HepG2 (cell line): Measurements from ENCODE around the gene FAM229A. TPM values are rescaled to one million over a fixed set of nuclear protein-coding genes. Genes with fewer than 3 reads are reported as not detected.

Experiments used
- ATF1 ChIP-seq: IDR thresholded peaks from 2 replicates; pipeline ENCODE4 v1.6.1; 2016; ENCODE audit warnings: mild to moderate bottlenecking, control low read depth
- CREB1 ChIP-seq, 2 experiments: fragments of 450-650 bp in 1 of 2; IDR thresholded peaks; 2 replicates each; pipeline ENCODE4 v1.6.1; 2016 to 2017; ENCODE audit warnings: control low read depth in 1 of 2, mild to moderate bottlenecking in 1 of 2, missing compliant biosample characterization in 1 of 2, missing genetic modification characterization in 1 of 2
- DRAP1 ChIP-seq: IDR thresholded peaks from 2 replicates; pipeline ENCODE4 v1.6.1; 2016; ENCODE audit warnings: missing genetic modification reagents, missing compliant biosample characterization
- ELF4 ChIP-seq: sonication (generic); formaldehyde crosslinking; IDR thresholded peaks from 2 replicates; pipeline ENCODE4 v1.5.0; 2020; ENCODE audit warnings: missing genetic modification reagents, mild to moderate bottlenecking, moderate library complexity, borderline replicate concordance
- FOSL1 ChIP-seq: sonication (generic); formaldehyde crosslinking; IDR thresholded peaks from 2 replicates; pipeline ENCODE4 v1.9.0; 2021; ENCODE audit warnings: missing genetic modification reagents, borderline replicate concordance
- FOSL2 ChIP-seq: sonication (generic); formaldehyde crosslinking; IDR thresholded peaks from 2 replicates; pipeline ENCODE4 v1.4.0; 2020; ENCODE audit warnings: missing genetic modification reagents
- HDAC1 ChIP-seq: sonication (generic); formaldehyde crosslinking; IDR thresholded peaks from 2 replicates; pipeline ENCODE4 v1.5.1; 2020; ENCODE audit warnings: mild to moderate bottlenecking, missing genetic modification reagents
- HNRNPK ChIP-seq: fragments of 200-400 bp; formaldehyde crosslinking; IDR thresholded peaks from 2 replicates; pipeline ENCODE4 v1.6.1; 2018; ENCODE audit warnings: low read length, low read depth, moderate library complexity, mild to moderate bottlenecking; ENCODE audit not compliant: poor library complexity, severe bottlenecking
- IKZF4 ChIP-seq: sonication (generic); formaldehyde crosslinking; IDR thresholded peaks from 2 replicates; pipeline ENCODE4 v1.5.1; 2020; ENCODE audit warnings: borderline replicate concordance, mild to moderate bottlenecking, low read depth, missing genetic modification reagents; ENCODE audit errors: not compliant biosample characterization
- NR1H2 ChIP-seq: sonication (generic); formaldehyde crosslinking; IDR thresholded peaks from 2 replicates; pipeline ENCODE4 v1.8.1; 2022; ENCODE audit warnings: low read depth, missing genetic modification reagents, borderline replicate concordance
- RAD21 ChIP-seq: fragments of 450-650 bp; formaldehyde crosslinking; IDR thresholded peaks from 2 replicates; pipeline ENCODE4 v1.5.0; 2020; ENCODE audit warnings: mild to moderate bottlenecking
- RARA ChIP-seq: IDR thresholded peaks from 2 replicates; pipeline ENCODE4 v1.6.1; 2016; ENCODE audit warnings: missing genetic modification reagents, missing compliant biosample characterization
- REPIN1 ChIP-seq: sonication (generic); formaldehyde crosslinking; IDR thresholded peaks from 2 replicates; pipeline ENCODE4 v1.8.0; 2022; ENCODE audit warnings: missing genetic modification reagents, low read depth, mild to moderate bottlenecking, borderline replicate concordance
- REXO4 ChIP-seq: sonication (generic); formaldehyde crosslinking; IDR thresholded peaks from 2 replicates; pipeline ENCODE4 v1.8.0; 2022; ENCODE audit warnings: missing genetic modification reagents, mild to moderate bottlenecking, borderline replicate concordance
- SSRP1 ChIP-seq: IDR thresholded peaks from 2 replicates; pipeline ENCODE4 v1.6.1; 2016; ENCODE audit warnings: control low read depth
- TFDP2 ChIP-seq: sonication (generic); formaldehyde crosslinking; IDR thresholded peaks from 2 replicates; pipeline ENCODE4 v1.4.0; 2020; ENCODE audit warnings: missing genetic modification reagents
- YY1 ChIP-seq: IDR thresholded peaks from 2 replicates; pipeline ENCODE4 v1.6.1; 2011; ENCODE audit warnings: low read length, low read depth, moderate library complexity, mild to moderate bottlenecking; ENCODE audit not compliant: insufficient read depth, insufficient replicate concordance
- ZMYM3 ChIP-seq: sonication (generic); formaldehyde crosslinking; IDR thresholded peaks from 2 replicates; pipeline ENCODE4 v1.5.1; 2020; ENCODE audit warnings: mild to moderate bottlenecking, missing genetic modification reagents
- ZNF160 ChIP-seq: sonication (generic); formaldehyde crosslinking; IDR thresholded peaks from 2 replicates; pipeline ENCODE4 v1.8.0; 2022; ENCODE audit warnings: mild to moderate bottlenecking, inconsistent platforms, missing genetic modification reagents
- ZNF3 ChIP-seq: IDR thresholded peaks from 2 replicates; pipeline ENCODE4 v1.7.0; 2017; ENCODE audit warnings: inconsistent platforms
- ZNF333 ChIP-seq: sonication (generic); formaldehyde crosslinking; IDR thresholded peaks from 2 replicates; pipeline ENCODE4 v1.4.0; 2020; ENCODE audit warnings: mild to moderate bottlenecking, missing genetic modification reagents, borderline replicate concordance
- ZNF546 ChIP-seq: sonication (generic); formaldehyde crosslinking; conservative IDR thresholded peaks from 2 replicates; pipeline ENCODE4 v1.8.1; 2023; ENCODE audit warnings: mild to moderate bottlenecking, missing genetic modification reagents
- ZNF597 ChIP-seq: sonication (generic); formaldehyde crosslinking; IDR thresholded peaks from 2 replicates; pipeline ENCODE4 v1.5.0; 2020; ENCODE audit warnings: missing genetic modification reagents
- polyA plus RNA-seq, 8 experiments: library from polyadenylated mRNA; depleted of rRNA in 3 of 8; stranded (reverse) in 7 of 8; unstranded in 1 of 8; fragments of >200 nt; fragmentation: Illumina TruSeq in 4 of 8; extraction: Trizol in 4 of 8; gene quantifications; 2 replicates each; pipeline versions ENCODE4 v1.2.1 to v1.2.3, GENCODE V29; 2011 to 2016; ENCODE audit warnings: low read depth in 4 of 8, missing spikeins in 1 of 8, mixed read lengths in 1 of 8; ENCODE audit not compliant: insufficient read depth in 1 of 8
- total RNA-seq, 5 experiments: library from RNA; depleted of rRNA; stranded (reverse); fragments of >200 nt; fragmentation: Illumina TruSeq; extraction: Trizol; gene quantifications; 2 replicates each; pipeline ENCODE4 v1.2.3, GENCODE V29; 2016; ENCODE audit warnings: low read depth in 1 of 5
- TF ChIP-seq, protein P1 (sequence below): sonication (generic); formaldehyde crosslinking; conservative IDR thresholded peaks from 2 replicates; pipeline ENCODE4 v1.4.0; 2020; ENCODE audit warnings: missing genetic modification reagents

FAM229A gene
- total and polyA plus RNA-seq, 2 of the 13 experiments (the other 11 are each of a cell fraction or from before 2014, with no cell fraction given) = 3.2 to 17.6 TPM

GRCh38 chr1:32394141-32394889 is 32.0 kb upstream of the FAM229A start, which contains the start of gene BSDC1 (continued):
- TF ChIP-seq REXO4 = no peak
- no peak; the same call in 1 of the 2 replicates for TF ChIP-seq RAD21 (CRISPR knock-in tag)
- peak; percentile 91 for TF ChIP-seq CREB1 (IDR thresholded peaks at IDR 0.05)
- peak; percentile 94 for TF ChIP-seq CREB1 (CRISPR knock-in tag; IDR thresholded peaks at IDR 0.05)
- no peak; the same call in 1 of the 2 replicates for TF ChIP-seq ZNF546 (CRISPR knock-in tag)
- TF ChIP-seq NR1H2 (CRISPR knock-in tag) = no peak
- TF ChIP-seq ZNF597 (CRISPR knock-in tag) = no peak
- peak; percentile 63; the same call in 1 of the 2 replicates for TF ChIP-seq SSRP1
- no peak for TF ChIP-seq HNRNPK
- TF ChIP-seq ZMYM3 (CRISPR knock-in tag) = no peak
- TF ChIP-seq ZNF160 = no peak
- TF ChIP-seq ZNF3 (CRISPR knock-in tag) = no peak
- TF ChIP-seq ZNF333 (CRISPR knock-in tag) = no peak
- peak; percentile 86; the same call in 1 of the 2 replicates for TF ChIP-seq REPIN1 (CRISPR knock-in tag)
- no peak for TF ChIP-seq IKZF4
- TF ChIP-seq FOSL2 (CRISPR knock-in tag) = 0 out of 2 replicates have a peak, but pooled peaks have one; percentile 50
- TF ChIP-seq ATF1 (CRISPR knock-in tag) = peak; percentile 71
- no peak for TF ChIP-seq FOSL1
- TF ChIP-seq ELF4 (CRISPR knock-in tag) = no peak; the same call in 1 of the 2 replicates
- peak; percentile 96 for TF ChIP-seq DRAP1 (CRISPR knock-in tag)
- no peak for TF ChIP-seq TFDP2 (CRISPR knock-in tag)
- peak; percentile 93 for TF ChIP-seq YY1
- TF ChIP-seq RARA (CRISPR knock-in tag) = no peak
- TF ChIP-seq, protein P1, sequence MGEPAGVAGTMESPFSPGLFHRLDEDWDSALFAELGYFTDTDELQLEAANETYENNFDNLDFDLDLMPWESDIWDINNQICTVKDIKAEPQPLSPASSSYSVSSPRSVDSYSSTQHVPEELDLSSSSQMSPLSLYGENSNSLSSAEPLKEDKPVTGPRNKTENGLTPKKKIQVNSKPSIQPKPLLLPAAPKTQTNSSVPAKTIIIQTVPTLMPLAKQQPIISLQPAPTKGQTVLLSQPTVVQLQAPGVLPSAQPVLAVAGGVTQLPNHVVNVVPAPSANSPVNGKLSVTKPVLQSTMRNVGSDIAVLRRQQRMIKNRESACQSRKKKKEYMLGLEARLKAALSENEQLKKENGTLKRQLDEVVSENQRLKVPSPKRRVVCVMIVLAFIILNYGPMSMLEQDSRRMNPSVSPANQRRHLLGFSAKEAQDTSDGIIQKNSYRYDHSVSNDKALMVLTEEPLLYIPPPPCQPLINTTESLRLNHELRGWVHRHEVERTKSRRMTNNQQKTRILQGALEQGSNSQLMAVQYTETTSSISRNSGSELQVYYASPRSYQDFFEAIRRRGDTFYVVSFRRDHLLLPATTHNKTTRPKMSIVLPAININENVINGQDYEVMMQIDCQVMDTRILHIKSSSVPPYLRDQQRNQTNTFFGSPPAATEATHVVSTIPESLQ (CRISPR knock-in tag) = no peak
- peak; percentile 70 for TF ChIP-seq HDAC1 (CRISPR knock-in tag)
